C4-2B (cell line): Measurements from ENCODE around the gene HSPA1A.
"Not testable (repeated sequence)": the region's sequence is repeated elsewhere in the genome, so short reads cannot be mapped to it uniquely, and the experiment has no call there.

ENCODE experiments used
- CTCF ChIP-seq: fragments of 450-650 bp; conservative IDR thresholded peaks from 2 replicates; pipeline ENCODE4 v1.5.1; 2017; ENCODE audit warnings: mild to moderate bottlenecking
- ZFX ChIP-seq: fragments of 450-650 bp; IDR thresholded peaks from 2 replicates; pipeline ENCODE4 v1.6.1; 2017

GRCh38 chr6:31817929-31818511, 2.7 kb downstream of the HSPA1A start:
- TF ChIP-seq CTCF, ZFX: not testable (repeated sequence)
